Measurements from ENCODE around the gene IFIT1B. TPM values are rescaled to one million over a fixed set of nuclear protein-coding genes. Genes with fewer than 3 reads are reported as not detected.
"Not testable (repeated sequence)": the region's sequence is repeated elsewhere in the genome, so short reads cannot be mapped to it uniquely, and the experiment has no call there.

Gene IFIT1B
- total and polyA plus RNA-seq, 2 donors: 2.2 TPM; not detected in 1

GRCh38 chr10:89342206-89342958 is 35.5 kb upstream of the IFIT1B start:
- H3K27ac ChIP-seq (ENCODE audit: low read depth): no peak overlapping the region
- no peak for DNase-seq (ENCODE audit: extremely low spot score)

GRCh38 chr10:89343089-89343767 is 34.6 kb upstream of the IFIT1B start:
- no peak for DNase-seq (ENCODE audit: extremely low spot score)
- Histone ChIP-seq H3K27ac (ENCODE audit: low read depth) (no peak overlapping the region), H3K36me3 (ENCODE audit: insufficient read depth) (no peaks in the 10 kb centered on the region), H3K4me3 (ENCODE audit: low read depth, low read length) (no peak overlapping the region), H3K4me1 (ENCODE audit: insufficient read depth) (no peaks in the 10 kb centered on the region)
- WGBS: 88% methylated on average over 5 of the region's 5 CpGs

More at GRCh38 chr10:89342206-89342958, 35.5 kb upstream of the IFIT1B start:
- Histone ChIP-seq H3K4me3 (ENCODE audit: low read depth, low read length) (no peak overlapping the region), H3K4me1 (ENCODE audit: insufficient read depth) (no peaks in the 10 kb centered on the region), H3K36me3 (ENCODE audit: insufficient read depth) (no peaks in the 10 kb centered on the region)
- WGBS: 73% methylated on average over 3 of the region's 3 CpGs

- 77% methylated on average over 2 of the region's 2 CpGs for WGBS
These were observed 33.7 kb upstream of the IFIT1B start for GRCh38 chr10:89344156-89344555.

GRCh38 chr10:89345367-89346000 is 32.4 kb upstream of the IFIT1B start:
- Histone ChIP-seq H3K27ac (ENCODE audit: low read depth) (no peak overlapping the region), H3K4me1 (ENCODE audit: insufficient read depth) (no peaks in the 10 kb centered on the region), H3K4me3 (ENCODE audit: low read depth, low read length) (no peak overlapping the region), H3K36me3 (ENCODE audit: insufficient read depth) (no peaks in the 10 kb centered on the region)
- no peak for DNase-seq (ENCODE audit: extremely low spot score)
- WGBS: 95% methylated on average over 4 of the region's 4 CpGs

More at GRCh38 chr10:89344156-89344555, 33.7 kb upstream of the IFIT1B start:
- Histone ChIP-seq H3K27ac (ENCODE audit: low read depth) (no peak overlapping the region), H3K4me1 (ENCODE audit: insufficient read depth) (no peaks in the 10 kb centered on the region), H3K36me3 (ENCODE audit: insufficient read depth) (no peaks in the 10 kb centered on the region), H3K4me3 (ENCODE audit: low read depth, low read length) (no peak overlapping the region)
- no peak for DNase-seq (ENCODE audit: extremely low spot score)

GRCh38 chr10:89346405-89347254 is 31.2 kb upstream of the IFIT1B start:
- H3K36me3 ChIP-seq (ENCODE audit: insufficient read depth): no peaks in the 10 kb centered on the region
- no peak overlapping the region for H3K4me3 ChIP-seq (ENCODE audit: low read depth, low read length)
- no peak for DNase-seq (ENCODE audit: extremely low spot score)
- no peak overlapping the region for H3K27ac ChIP-seq (ENCODE audit: low read depth)
- 60% methylated on average over 4 of the region's 4 CpGs for WGBS
- no peaks in the 10 kb centered on the region for H3K4me1 ChIP-seq (ENCODE audit: insufficient read depth)

GRCh38 chr10:89347701-89348457 is 30.0 kb upstream of the IFIT1B start:
- DNase-seq (ENCODE audit: extremely low spot score): no peak
- Histone ChIP-seq H3K4me1 (ENCODE audit: insufficient read depth) (no peaks in the 10 kb centered on the region), H3K4me3 (ENCODE audit: low read depth, low read length) (no peak overlapping the region), H3K36me3 (ENCODE audit: insufficient read depth) (no peaks in the 10 kb centered on the region), H3K27ac (ENCODE audit: low read depth) (no peak overlapping the region)
- 79% methylated on average over 7 of the region's 7 CpGs for WGBS

- Histone ChIP-seq H3K27ac (ENCODE audit: low read depth) (no peak overlapping the region), H3K36me3 (ENCODE audit: insufficient read depth) (no peaks in the 10 kb centered on the region), H3K4me1 (ENCODE audit: insufficient read depth) (no peaks in the 10 kb centered on the region), H3K4me3 (ENCODE audit: low read depth, low read length) (no peak overlapping the region)
- WGBS: 79% methylated on average over 5 of the region's 5 CpGs
- DNase-seq (ENCODE audit: extremely low spot score): no peak
These were observed 29.4 kb upstream of the IFIT1B start for GRCh38 chr10:89348481-89348880.

GRCh38 chr10:89348975-89349374 is 28.9 kb upstream of the IFIT1B start:
- DNase-seq (ENCODE audit: extremely low spot score): no peak
- Histone ChIP-seq H3K4me3 (ENCODE audit: low read depth, low read length) (no peak overlapping the region), H3K4me1 (ENCODE audit: insufficient read depth) (no peaks in the 10 kb centered on the region), H3K36me3 (ENCODE audit: insufficient read depth) (no peaks in the 10 kb centered on the region), H3K27ac (ENCODE audit: low read depth) (no peak overlapping the region)
- WGBS: 68% methylated on average over 2 of the region's 2 CpGs

GRCh38 chr10:89350631-89351315 is 27.1 kb upstream of the IFIT1B start:
- not testable (repeated sequence) for H3K4me3 ChIP-seq (ENCODE audit: low read depth, low read length); DNase-seq (ENCODE audit: extremely low spot score); H3K36me3 ChIP-seq (ENCODE audit: insufficient read depth); H3K4me1 ChIP-seq (ENCODE audit: insufficient read depth)
- peak overlapping the region; percentile 57 for H3K27ac ChIP-seq (ENCODE audit: low read depth)
- WGBS: 9% methylated on average over 7 of the region's 7 CpGs

- H3K4me3 ChIP-seq (ENCODE audit: low read depth, low read length): no peak overlapping the region
- 20% methylated on average over 1 of the region's 1 CpG for WGBS
- peak overlapping the region; percentile 77 for H3K27ac ChIP-seq (ENCODE audit: low read depth)
- no peaks in the 10 kb centered on the region for H3K36me3 ChIP-seq (ENCODE audit: insufficient read depth)
- no peak for DNase-seq (ENCODE audit: extremely low spot score)
- no peaks in the 10 kb centered on the region for H3K4me1 ChIP-seq (ENCODE audit: insufficient read depth)
These were observed 26.5 kb upstream of the IFIT1B start for GRCh38 chr10:89351412-89351779.

GRCh38 chr10:89351780-89352597 is 25.9 kb upstream of the IFIT1B start:
- Histone ChIP-seq H3K4me1 (ENCODE audit: insufficient read depth) (no peaks in the 10 kb centered on the region), H3K36me3 (ENCODE audit: insufficient read depth) (no peaks in the 10 kb centered on the region), H3K27ac (ENCODE audit: low read depth) (peak overlapping the region; percentile 77), H3K4me3 (ENCODE audit: low read depth, low read length) (no peak overlapping the region)
- WGBS: 36% methylated on average over 12 of the region's 12 CpGs
- no peak for DNase-seq (ENCODE audit: extremely low spot score)

GRCh38 chr10:89352802-89353201 is 25.1 kb upstream of the IFIT1B start:
- no peak for DNase-seq (ENCODE audit: extremely low spot score)
- H3K27ac ChIP-seq (ENCODE audit: low read depth): no peak overlapping the region
- no peak overlapping the region for H3K4me3 ChIP-seq (ENCODE audit: low read depth, low read length)
- H3K36me3 ChIP-seq (ENCODE audit: insufficient read depth): no peaks in the 10 kb centered on the region
- H3K4me1 ChIP-seq (ENCODE audit: insufficient read depth): no peaks in the 10 kb centered on the region
- WGBS: 92% methylated on average over 4 of the region's 4 CpGs
